GM21526 (cell line): ENCODE data around the gene CCDC85C.
A peak's percentile ranks its signal among the peaks of the same experiment; 100 is the strongest.

Experiments
- ATAC-seq: cut with Tn5 transposase; IDR thresholded peaks from one replicate; pipeline ENCODE4 v1.9.1; 2021; ENCODE audit warnings: moderate library complexity; ENCODE audit not compliant: unreplicated experiment, low FRiP score

Gene CCDC85C

DNA sequence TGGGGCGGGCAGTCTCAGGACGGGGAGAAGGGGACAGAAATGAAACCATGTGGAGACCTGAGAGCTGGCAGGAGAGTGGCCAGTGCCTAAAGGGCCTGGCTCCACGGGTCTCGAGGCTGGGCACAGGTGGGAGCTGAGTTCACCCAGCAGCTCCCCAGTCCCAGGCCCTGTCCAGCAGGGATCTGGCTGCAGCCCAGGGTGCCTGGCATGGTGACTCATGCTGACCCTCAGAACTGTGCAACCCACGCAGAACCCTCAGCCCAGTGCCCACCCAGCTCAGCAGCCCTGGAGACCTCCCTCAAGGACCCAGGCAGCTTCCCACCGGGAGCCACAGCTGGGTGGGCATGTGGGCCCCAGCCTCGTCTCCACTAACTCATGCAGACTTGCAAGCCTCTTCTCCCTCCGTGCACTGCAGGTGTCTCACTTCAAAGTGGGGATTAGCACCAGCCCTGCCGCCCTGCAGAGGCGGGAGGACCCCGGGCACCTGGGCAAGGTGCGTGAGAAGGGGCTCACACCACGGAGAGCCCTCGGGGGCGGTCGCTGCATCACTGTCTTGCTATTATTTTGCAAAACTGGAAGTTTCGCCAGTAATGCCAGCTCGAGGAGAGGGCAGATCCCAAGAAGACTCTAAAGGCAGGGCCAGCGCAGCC, 76.5 kb downstream of the CCDC85C start:
- ATAC-seq: no peak

DNA sequence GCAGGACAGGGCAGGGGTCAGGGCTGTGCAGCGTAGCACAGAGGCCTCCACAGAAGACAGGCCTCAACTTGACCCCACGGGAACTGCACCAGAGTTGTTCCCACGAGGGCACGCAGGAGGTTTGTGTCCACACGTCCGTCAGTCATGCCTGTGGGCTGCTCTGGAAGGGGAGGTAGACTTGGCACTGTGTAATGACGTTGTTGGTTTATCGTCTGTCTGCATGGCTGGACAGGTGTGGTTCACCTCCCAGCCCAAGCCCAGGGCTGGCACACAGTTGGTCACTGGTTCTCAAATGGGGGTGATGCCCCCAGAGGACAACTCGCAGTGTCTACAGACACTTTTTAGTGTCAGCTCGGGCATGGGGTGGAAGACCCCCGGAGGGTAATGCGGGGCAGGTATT, 77.0 kb downstream of the CCDC85C start:
- ATAC-seq: no peak

DNA sequence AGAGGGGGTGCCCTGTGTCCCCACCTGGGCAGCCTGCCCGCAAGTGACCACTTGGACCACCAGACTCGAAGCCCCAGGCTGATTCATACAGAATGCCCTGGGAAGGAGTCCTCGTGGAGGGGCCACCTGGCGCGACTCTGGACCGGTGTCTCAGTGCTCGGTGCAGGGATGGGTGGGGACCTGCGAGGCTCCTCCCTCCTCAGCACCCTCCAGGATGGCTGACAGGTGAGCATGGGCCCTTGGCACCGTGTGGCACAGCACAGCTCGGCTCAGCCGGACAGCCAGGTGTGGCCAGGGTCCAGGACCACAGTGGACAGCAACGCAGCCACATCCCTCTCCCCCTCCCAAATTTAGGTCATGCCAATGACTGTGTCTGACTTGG, 78.3 kb downstream of the CCDC85C start:
- no peak for ATAC-seq

DNA sequence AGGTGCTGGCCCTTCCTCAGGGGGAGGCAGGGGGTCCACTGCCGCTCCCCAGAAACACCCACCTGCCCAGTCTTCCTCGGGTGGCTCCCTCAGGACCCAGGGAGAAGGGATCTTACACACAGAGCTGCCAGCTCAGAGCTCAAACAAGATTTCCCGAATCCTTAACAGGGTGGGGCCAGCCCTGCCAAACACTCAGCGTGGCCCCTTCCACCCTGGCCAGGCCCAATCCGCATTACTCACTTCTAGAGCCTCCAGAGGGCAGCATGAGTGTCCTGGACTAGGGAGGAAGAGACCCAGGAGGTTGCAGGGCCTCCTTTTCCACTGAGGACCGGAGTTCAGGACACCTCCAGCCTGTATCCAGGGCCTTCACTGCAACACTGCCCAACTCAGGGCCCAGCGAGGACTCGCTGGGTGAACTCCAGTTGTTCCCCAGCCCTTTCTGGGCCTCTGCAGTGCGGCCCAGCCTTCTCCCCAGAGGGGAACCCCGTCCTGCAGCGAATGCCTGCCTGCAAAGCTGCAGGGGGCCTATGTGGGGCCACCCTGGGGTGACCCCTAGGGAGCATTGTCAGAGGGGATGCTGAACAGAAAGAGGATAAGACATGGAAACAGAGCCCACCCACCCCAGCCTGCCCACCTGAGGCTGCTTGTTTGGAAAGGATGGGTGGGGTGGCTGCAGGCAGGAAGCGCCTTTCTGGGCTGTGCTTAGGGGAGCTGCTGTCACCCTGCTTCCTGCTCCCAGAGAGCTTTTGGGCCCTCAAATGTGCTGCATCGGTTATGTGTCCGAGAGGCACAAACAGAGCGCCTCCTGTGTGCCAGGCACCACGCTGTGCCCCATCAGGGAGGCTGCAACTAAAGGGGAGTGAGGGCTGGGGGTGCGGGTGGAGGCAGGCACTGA, 79.0 kb downstream of the CCDC85C start:
- no peak for ATAC-seq

DNA sequence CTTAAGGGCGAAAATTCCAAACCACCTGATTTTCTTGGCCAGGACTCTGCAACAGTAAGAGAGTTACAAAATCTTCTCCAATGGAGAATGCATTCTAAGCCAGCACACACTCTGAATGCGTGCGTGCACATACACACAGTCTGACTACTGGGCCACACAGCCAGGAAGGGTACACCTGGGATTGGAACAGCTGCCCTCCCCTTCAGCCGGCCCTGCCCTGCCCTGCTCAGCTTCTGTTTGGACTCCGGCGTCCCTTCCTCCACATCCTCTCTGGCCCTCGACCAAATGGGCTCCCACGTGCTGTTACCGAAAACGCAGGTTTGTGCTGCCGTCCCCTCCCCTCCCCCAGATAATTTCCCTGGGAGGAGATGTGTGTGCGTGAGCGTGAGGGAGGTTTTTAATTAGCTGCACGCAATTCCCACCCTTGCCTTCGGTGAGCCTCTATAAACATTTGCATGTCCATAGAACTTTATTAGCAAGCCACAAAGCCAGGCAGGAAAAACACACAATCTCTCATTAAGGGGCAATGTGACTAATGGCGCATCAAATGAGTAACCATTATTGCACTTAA, 79.8 kb downstream of the CCDC85C start:
- ATAC-seq: no peak

DNA sequence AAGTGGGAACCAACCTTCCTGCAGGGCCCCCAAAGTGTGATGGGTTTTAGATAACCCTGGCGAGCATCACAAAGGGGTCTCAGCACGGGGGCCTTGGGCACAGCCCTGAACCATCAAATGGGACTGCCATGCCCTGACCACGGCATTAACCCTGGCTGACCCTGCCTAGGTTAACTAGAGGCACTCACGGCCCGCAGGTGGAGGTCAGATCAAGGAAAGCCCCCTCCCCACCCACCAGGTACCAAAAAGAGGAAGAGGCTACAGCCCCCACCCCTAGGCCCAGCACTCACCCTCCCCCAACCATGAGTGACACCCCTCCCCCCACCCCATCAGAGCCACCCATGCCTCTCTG, 80.3 kb downstream of the CCDC85C start:
- ATAC-seq: no peak

DNA sequence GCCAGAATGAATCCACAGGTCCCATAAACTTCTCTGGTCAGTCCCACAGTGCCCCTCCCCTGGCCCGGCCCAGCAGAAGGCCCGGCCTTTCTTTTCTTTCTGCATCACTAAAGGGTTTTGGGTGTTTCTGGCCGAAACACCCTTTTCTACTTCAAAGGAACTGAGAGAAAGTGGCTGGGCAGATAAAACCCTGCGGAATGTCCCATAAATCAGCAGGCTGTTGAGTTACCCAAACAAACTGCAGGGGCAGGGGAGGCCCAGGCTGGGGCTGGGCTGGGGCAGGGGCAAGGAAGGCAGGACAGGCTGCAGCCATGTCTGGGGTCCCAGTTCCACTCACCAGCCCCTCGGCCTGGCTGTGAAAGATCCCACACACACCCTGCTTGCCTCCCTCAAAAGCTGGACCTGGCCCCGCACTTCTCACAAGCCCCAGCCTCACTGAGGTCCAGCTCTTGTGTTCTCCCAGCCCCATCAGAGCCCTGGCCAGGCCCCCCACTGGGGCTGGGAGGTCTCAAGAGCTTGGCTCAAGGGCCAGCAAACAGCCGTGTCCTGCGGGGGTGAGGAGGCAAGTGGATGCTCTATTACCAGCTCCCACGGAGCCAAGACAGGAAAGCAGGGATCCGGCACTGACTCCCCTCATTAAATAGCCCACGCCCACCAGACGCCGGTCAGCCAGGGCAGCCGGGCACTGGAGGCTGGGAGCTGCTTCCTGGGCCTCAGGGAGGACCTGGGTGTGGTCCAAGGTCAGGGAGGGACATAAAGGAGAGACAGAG, 80.9 kb downstream of the CCDC85C start:
- ATAC-seq: no peak

DNA sequence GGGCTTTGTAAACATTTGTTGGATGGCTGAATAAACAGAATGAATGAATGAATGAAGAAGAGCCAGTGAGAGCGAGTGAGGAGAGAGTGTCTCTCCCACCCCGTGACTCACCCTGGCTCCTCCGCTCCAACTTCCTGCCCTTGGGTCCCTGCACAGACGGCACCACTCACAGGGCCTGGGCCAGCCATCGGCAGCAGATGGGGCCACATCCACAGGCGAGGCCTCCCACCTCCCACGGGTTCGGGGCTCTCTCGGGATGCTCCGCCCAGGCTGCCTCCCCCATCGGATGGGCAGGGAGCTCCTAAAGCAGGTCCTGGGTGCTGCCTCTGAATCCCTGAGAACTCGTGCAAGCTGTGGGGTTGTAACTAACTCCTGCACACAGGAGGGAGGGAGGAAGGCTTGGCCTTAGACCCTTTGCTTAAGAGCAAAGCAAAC, 81.5 kb downstream of the CCDC85C start:
- ATAC-seq: no peak

DNA sequence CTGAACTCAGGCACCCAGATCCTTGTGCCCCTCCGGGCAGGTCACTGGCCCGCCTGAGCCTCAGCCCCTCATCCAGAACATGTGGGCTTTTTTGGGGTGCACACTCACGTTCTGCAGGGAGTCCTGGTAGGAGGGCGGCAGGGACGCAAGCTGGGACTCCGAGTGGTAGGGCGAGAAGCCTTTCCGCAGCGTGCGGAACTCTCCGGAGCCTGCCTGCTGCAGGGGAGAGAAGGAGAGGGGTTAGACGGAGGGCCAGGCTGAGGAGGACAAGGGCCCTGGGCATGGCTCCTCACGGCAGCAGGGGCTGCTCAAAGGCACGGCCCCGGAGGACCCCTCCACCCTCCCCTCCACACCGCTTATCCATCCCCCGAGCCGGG, 82.0 kb downstream of the CCDC85C start:
- ATAC-seq: no peak

DNA sequence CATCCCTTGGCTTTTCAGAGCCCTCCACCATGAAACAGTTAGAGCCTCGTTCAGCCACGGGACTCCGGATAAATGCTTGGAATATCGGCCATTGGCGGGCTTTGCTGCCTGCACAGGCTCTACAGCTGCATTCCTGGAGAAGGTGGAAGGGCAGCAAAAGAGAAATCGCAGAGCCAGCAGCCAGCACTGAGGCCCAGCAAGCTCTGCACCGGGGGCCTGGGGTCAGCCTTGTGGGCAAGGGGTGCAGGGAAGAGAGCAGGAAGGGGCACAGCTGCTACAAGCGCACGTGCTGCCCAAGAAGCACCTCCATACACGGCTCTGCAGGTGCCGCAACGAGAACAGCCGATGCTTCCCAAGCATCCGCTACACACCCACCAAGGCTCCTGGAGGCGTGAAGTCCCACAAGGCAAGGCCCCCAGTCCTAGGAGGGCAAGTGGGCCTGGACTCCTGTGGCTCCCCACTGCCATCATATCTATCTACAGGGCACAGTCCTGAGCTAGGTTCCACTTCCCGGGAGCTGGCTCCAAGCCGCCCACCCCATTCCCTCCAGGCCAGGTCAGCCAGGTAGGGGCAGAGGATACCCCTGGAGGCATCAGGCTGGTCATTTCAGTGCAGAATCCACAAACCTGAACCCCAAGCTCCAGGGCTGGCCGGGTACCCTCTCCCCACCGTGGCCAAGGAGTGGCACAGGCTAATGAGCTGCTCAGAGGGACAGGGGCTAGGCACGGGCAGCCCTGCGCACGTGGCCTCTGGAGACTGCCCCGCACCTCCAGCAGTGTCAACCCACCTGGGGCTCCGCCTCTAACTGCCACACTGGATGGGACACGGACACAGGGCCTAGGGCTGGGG, 82.6 kb downstream of the CCDC85C start:
- no peak for ATAC-seq

DNA sequence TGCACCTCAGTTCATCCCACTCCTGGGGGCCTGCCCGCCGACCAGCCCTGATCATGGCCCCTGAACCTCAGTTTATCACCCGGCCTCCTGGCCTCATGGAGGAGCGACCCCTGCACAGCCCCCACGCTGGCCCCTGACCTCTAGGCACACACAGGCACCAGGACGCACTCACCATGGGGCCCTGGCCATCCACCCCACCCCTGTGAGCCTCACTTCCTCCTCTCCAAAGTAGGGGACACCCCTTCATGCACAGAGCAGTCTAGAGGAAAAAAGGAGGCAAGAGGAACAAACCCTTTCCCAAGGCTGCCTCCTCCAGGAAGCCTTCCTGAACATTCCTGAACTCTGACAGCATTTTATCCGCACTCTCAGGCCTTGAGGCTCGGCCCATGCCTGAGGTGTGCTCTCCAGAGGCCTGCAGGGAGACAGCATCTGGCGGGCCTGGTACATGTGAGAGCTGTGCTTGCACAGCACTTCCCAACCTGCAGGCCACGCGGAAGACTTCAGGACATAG, 83.4 kb downstream of the CCDC85C start:
- ATAC-seq: no peak

DNA sequence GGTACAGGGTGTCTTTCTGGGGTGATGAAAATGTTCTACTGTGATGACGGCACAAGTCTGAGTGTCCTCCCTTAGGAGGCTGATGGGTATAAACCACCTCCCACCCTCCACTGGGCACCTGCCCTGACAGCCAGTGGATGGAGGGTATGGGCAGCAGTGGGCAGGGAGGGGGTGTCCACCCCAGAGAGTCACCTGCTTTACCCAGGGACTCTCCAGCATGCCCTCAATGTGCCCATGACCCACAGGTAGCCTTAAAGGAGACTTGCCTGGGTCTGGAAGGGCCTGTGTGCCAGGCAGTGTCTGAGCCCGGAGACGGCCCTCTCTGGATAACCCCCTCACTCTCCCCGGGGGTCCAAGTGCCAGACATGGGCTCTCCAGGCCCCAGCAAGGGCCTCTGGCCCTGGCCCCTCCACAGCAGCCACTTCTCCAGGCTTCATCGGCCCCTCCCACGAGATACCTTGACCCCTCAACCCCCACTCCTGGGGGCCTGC, 84.0 kb downstream of the CCDC85C start:
- ATAC-seq: no peak

DNA sequence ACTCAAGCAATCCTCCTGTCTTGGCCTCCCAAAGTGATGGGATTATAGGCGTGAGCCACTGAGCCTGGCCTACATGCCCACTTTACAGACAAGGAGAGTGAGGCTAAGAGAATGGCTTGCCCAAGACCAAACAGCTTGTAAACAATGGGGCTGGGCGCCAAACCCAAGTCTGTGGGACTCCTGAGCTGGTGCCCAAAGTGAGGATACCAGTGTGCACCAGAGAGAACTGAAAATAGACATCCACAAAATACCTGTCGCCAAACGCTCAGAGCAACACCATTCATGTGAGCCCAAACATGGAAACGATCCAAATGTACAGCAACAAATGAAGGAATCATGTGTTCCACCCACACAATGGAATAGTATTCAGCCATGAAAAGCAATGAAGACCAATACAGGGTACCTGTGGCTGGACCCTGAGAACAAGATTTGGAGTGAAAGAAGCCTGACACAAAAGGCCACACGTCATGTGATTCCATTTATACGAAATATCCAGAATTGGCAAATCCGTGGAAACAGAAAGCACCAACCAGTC, 84.6 kb downstream of the CCDC85C start:
- ATAC-seq: no peak

DNA sequence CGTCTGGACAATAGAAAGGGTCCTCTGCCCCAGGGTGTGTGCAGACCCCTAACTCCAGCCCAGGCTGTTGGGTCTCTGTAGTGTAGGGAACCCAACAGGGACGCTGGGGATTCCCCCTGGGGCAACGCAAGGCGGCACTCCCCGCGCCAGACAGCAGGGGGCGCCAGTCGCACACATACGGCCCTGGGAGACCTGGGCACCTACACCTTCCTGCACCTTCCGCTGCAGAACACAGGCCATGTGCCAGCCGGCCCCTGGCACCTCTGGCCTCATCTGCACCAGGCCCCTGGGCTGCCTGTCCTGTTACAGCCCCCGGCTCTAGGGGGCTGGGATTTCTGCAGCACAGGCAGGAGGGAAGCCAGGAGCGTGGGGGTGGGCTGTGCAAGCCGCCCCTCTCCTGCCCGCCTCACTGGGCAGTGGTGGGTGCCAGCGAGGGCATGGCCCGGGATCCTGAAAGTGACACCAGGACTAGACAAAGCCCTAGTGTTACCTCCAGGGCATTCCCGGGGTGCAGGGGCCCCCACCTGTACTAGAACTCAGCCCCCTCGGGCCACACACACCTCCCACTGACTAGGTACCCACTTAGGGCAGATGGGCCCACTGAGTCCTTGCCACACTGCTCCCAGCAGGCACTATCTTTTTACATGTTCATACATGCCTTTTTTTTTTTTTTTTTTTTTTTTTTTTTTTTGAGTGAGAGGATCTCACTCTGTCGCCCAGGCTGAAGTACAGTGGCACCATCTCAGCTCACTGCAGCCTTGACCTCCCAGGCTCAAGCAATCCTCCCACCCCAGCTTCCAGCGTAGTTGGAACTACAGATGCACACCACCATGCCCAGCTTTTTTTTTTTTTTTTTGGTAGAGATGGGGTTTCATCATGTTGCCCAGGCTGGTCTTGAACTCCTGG, 85.3 kb downstream of the CCDC85C start:
- peak; percentile 74 for ATAC-seq

DNA sequence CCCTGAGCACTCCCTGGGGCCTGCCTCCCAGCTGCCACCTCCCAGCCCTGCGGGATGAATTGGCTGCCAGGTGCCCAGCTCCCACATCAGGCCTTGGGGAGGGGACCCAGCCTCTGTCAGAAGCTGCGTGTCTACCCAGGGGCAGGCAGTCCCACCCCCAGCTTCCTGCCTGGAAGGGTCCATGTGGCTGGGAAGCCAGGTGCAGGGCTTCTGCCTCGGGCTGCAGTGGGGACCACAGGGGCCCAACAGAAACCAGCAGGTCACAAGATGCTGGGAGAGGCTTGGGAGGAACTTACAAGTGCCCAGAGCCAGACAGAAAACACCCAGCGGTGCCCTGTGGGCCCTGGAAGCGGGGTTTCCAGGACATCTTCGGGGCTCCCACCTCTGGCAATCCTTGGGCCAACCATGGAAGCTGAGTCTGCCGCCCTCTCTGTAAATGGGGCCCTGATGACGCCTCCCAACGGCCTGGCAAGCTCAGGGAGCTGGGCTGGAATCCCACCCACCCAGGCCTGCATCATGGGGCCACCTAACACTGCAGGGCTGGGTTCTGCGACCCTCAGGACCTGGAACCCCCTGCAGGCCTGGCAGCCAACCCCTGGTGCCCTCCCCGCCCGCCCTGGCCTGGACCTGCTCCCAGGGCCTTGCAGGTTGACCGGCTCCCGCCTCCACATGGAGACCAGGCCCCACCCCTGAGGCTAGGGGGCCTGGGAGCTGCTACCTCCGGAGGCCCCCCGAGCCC, 86.2 kb downstream of the CCDC85C start:
- no peak for ATAC-seq

DNA sequence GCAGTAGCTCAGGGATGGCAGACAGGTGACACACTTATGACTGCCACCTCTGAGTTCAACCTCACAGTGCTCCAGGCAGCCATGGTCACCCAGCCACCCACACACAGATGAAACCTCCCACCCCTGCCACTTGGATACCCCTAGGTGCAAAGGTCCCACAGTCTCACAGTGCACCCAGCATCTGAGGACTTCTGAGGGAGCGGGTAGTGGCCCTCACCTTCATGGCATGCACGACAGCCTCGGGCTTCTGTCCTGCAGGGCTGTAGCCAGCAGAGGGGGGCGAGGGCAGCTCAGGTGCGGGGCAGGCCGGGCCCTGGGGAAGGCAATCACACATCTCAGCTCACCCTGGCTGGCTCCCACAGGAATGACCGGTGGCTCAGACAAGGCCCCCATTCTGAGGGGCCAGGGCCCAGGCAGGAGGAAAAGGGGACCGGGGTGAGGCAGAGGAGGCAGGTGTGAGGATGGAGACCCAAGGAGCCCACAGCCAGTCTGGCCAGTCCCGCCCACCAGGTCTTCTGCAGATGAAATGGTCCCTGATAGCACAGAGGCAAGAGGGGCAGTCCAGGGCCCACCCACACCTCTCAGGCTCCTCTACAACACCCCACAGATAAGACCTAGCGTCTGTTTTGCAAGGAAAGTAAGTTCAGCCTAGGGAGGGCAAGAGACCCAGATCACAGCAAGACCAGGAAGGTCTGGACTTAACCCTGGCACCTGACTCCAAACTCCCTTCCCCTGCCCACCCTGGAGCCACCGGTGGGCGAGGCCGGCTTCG, 87.0 kb downstream of the CCDC85C start:
- no peak for ATAC-seq
